ENCODE measurements around the gene PEDS1.
"Not testable (repeated sequence)": the region's sequence is repeated elsewhere in the genome, so short reads cannot be mapped to it uniquely, and the experiment has no call there.

Gene PEDS1

GRCh38 chr20:50112512-50113419, 40.8 kb downstream of the PEDS1 start, which contains the start of gene UBE2V1:
Gene UBE2V1, minus strand, starts transcription at chr20:50113150. Its CDS starts 22 bp downstream, at chr20:50113128.
- DNase-seq, result peak; percentile 92 to 96

- DNase-seq, result no peak
Measured at GRCh38 chr20:50111829-50112495, 41.6 kb downstream of the PEDS1 start.

DNA sequence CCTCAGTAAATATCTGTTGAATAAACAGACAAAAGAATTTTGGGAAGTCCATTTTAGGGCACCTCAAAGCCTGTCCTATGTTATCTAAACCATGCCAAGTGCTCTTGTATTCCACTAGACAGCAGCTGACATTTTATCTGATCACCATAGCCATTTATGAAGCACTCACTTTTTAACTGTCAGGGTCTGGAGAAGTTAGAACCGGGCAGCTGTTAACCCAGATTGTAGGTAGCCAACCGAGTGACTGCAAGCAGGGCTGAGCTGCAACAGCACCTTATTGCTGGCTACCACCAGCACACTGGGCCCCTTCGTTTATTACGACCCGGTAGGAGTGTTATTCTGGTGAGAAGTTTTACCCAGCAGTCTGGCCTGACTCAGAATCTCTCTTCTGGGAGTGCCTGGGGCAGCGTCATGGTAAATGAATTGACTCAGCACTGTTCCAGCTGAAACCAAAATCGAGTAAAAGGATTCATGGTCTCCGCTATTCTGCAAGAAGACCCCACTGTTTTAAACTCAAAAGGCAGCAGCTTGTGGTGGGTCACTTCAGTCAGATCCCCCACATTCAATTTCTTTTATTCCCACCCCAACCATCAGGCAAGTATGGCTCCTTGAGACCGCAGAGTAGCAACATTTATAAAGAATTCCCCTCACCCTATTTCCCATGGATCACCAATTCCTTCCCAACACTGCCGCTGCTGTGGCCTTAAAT, 42.2 kb downstream of the PEDS1 start:
- DNase-seq, result no peak

DNA sequence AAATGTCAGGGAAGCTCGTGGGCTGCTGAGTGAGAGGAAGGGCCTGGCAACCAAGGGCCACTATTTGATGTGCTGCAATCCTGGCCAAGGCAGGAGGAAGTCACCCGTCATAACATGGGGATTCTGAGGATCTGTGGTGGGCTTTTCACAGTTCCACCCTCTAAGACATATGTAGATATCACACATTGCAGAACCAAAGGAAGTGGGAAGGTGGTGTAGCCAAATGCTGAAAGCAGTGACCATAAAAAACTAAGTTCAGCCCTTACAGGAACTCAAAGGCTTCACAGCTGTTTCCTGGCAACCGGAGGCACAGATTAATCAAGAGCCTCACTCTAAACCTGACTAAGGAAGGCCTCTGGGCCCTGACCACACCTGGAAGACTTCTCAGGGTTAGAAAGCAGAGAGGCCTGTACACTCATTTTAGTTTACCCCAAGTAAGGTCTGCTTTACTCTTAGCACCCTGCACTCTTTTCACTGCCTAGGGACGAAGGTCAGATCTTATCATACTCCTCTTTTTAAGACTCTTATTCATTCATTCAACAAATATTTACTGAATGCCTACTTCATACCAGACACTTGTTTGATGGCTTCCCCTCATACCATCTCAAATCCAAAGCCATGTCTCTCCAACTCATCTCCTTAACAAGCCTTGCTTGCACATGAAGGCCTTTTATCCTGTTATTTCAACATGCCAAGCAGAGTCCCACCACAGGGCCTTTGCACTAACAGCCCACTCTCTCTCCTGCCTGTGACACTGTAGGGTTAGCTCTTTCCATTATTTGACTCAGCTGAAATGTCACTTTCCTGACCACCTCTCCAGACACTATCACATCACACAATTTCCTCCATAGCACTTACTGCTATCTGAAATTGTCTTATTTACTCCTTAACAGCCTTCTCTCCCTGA, 43.1 kb downstream of the PEDS1 start:
- DNase-seq, result peak; percentile 72

- DNase-seq, result no peak
Measured at GRCh38 chr20:50108556-50109235, 44.8 kb downstream of the PEDS1 start.

GRCh38 chr20:50107796-50108331, 45.7 kb downstream of the PEDS1 start:
- DNase-seq, result no peak

- no peak for DNase-seq
Measured at GRCh38 chr20:50107086-50107660, 46.4 kb downstream of the PEDS1 start.

DNA sequence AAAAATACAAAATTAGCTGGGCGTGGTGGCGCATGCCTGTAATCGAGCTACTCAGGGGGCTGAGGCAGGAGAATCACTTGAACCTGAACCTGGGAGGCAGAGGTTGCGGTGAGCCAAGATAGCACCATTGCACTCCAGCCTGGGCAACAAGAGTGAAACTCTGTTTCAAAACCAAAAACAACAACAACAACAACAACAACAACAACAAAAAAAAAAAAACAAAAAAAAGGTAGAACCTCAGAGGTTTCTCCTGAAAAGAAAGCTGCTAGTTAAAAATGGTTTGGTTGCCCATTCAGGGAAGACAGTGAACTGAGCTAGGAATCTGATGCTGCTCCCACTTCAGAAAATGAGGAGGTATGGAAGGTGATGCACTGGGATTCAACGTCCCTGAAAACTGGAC, 46.9 kb downstream of the PEDS1 start:
- DNase-seq, result not testable (repeated sequence)
